ENCODE results near the gene GCK. TPM values are rescaled to one million over a fixed set of nuclear protein-coding genes. Genes with fewer than 3 reads are reported as not detected.

The GCK gene
- total and polyA plus RNA-seq, 2 donors = 1.4 to 2.1 TPM

DNA sequence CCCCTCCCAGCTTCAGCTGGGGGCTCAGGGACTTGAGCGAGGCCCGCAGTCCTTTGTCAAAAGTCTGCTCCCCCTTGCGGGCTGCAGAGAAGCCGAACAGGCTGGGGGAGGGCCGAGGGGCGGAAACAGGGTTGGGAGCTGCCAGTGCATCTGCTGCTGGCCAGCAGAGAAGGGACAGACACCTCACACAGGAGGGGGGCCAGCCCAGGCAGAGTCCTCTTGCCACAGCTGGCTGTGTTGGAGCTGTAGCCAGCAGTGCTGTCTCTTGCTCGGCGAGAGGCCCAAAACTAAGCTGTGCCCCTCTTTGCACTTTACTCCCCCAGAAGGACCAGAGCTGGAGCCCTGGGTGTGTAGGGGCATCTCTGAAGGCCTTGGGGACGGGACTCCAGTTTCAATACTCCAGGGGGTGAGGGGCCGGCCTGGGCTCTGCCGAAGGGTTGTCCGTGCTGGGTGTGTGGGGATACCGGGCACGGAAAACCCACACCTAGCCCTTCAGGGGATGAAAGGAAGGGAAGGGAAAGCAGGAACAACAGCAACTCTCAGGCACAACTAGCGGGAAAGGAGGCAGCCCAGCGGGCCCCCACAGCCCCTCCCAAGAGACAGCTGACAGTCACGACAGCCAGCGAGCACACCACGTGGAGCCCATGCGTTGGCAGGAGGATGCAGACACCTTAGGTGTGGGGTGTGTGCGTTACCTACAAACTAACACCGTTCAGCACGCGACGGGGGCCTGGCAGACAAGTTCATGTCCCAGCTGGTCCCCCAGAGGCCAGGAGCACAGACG is 29.4 kb upstream of the GCK start:
- Histone ChIP-seq H3K27ac (ENCODE audit: low read depth) (no peak overlapping the region), H3K4me1 (ENCODE audit: insufficient read depth) (no peaks in the 10 kb centered on the region), H3K36me3 (ENCODE audit: insufficient read depth) (no peaks in the 10 kb centered on the region), H3K4me3 (ENCODE audit: low read depth, low read length) (no peak overlapping the region)
- DNase-seq (ENCODE audit: extremely low spot score) = no peak
- 67% methylated on average over 26 of the region's 26 CpGs for WGBS

DNA sequence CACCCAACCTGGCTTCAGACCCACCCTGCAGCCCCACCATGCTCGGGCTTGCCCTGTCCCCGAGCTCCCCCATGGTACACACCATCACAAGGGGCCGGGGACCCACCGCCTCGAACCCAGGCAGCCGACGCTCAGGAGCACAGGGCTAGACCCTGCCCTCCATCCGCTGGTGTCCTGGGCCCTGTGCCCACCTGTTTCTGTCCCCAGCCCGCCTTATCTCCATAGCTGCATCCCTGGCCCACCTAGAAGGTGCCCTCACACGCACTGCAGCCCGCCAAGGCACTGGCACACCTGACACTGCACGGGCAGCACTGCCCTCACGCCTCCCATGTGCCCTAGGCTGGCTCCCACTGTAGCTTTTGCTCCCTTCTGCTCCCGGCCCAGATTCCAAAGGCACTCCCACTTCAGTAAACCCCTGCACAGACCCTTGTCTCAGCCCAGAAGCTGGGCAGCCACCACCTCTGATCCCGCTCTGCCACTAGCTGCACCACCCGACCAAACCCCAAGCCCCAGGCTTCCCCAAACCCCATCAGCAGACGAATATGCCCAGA is 28.7 kb upstream of the GCK start:
- no peak for DNase-seq (ENCODE audit: extremely low spot score)
- WGBS = 72% methylated on average over 17 of the region's 17 CpGs
- no peaks in the 10 kb centered on the region for H3K4me1 ChIP-seq (ENCODE audit: insufficient read depth)

DNA sequence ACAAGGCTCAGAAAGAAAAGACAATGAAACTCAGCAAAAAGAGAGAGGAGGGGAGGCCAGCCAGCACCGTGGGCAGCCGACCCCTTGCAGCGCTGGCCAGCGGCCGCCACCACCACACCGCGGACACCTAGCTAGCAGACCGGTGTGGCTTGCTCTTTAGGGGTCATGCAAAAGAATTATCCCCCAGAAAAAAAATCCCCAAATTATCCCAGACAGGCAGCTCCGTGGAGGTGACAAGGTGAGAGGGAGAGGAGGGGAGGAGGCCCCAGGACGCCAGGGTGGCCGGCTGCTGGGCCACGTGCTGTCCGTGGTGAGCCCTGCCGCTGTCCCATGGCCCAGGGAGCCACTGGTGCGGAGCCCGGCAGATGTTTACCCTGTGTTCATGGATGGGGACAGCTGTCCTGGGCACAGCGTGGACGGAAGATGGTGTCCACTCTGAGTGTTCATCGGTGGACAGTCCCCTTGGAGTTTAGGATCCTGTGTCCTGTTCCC is 28.0 kb upstream of the GCK start:
- H3K4me1 ChIP-seq (ENCODE audit: insufficient read depth) = no peaks in the 10 kb centered on the region
- no peak for DNase-seq (ENCODE audit: extremely low spot score)
- no peaks in the 10 kb centered on the region for H3K36me3 ChIP-seq (ENCODE audit: insufficient read depth)
- no peak overlapping the region for H3K27ac ChIP-seq (ENCODE audit: low read depth)
- WGBS = 79% methylated on average over 19 of the region's 19 CpGs
- H3K4me3 ChIP-seq (ENCODE audit: low read depth, low read length) = no peak overlapping the region

More for the DNA sequence above, 28.7 kb upstream of the GCK start:
- H3K27ac ChIP-seq (ENCODE audit: low read depth) = no peak overlapping the region
- H3K4me3 ChIP-seq (ENCODE audit: low read depth, low read length) = no peak overlapping the region
- no peaks in the 10 kb centered on the region for H3K36me3 ChIP-seq (ENCODE audit: insufficient read depth)

DNA sequence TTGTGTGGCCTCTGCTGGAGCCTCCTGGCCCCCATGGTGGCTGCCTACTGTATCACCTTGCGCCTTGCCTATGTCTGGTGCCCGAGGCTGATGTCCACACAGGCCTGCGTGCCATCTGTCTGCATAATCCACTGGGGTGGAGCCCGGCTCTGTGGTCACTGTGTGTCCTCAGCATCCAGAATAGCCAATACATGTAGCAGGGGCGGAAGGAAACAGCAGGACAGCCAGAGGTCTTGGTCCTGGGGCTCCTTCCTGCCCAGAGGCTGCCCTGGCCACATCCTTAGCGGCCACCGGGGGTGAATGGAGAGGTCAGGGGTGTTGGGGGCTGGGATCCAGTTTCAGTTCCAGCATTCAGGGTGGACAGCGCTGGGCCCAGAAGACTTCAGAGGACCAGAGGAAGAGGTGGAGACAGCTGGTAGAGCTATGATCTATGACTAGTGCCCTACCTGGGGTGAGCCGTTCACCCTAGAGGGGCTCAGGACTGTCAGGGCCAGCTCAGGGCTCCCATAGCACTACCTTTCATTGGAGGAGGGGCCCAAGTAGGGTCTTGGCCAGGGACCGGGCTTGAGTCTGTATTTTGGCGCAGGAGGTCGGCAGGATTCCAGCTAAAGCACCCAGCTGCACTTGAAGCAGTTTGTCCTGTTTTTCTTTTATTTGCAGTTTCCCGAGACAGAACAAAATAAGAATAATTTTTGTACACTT is 27.4 kb upstream of the GCK start:
- Histone ChIP-seq H3K4me3 (ENCODE audit: low read depth, low read length) (no peak overlapping the region), H3K27ac (ENCODE audit: low read depth) (no peak overlapping the region), H3K4me1 (ENCODE audit: insufficient read depth) (no peaks in the 10 kb centered on the region), H3K36me3 (ENCODE audit: insufficient read depth) (no peaks in the 10 kb centered on the region)
- no peak for DNase-seq (ENCODE audit: extremely low spot score)
- 76% methylated on average over 13 of the region's 13 CpGs for WGBS

DNA sequence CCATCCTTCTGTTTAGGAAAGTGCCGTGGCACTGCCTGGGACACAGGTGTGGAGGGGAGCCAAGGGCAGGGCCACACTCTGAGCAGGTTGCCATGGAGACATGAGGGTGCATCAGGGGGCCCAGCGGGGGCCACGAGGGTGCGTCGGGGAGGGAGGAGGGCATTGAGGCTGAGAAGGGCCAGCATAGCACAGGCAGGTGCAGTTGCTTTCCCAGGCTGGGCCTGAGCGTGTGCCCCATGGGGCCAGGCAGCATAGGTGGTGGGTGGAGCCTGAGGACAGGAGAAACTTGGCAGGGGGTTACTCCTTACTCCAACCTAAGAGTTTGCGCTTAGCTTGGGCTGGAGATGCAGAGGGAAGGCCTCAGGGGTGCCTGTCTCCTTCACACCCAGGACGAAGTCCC is 26.8 kb upstream of the GCK start:
- Histone ChIP-seq H3K36me3 (ENCODE audit: insufficient read depth) (no peaks in the 10 kb centered on the region), H3K27ac (ENCODE audit: low read depth) (no peak overlapping the region), H3K4me1 (ENCODE audit: insufficient read depth) (no peaks in the 10 kb centered on the region), H3K4me3 (ENCODE audit: low read depth, low read length) (no peak overlapping the region)
- WGBS = 71% methylated on average over 8 of the region's 8 CpGs
- no peak for DNase-seq (ENCODE audit: extremely low spot score)

DNA sequence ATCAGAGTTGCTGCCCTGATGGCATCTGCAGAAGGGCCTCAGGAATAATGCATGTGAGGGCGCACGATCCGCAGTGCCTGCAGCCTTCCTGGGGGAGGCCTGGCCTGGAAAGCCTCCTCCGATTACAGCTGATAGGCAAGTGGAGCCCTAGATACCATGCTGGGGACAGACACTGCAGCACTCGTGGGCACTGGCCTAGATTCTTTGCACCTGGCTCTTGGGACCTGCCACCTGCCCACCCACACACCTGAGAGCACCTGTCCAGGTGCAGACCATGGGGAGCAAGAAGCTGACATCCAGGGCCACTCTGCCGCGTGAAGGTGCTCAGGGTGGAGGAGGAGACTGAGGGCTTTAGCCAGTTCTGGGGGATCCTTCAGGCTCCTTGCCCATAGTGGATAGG is 26.3 kb upstream of the GCK start:
- H3K27ac ChIP-seq (ENCODE audit: low read depth) = no peak overlapping the region
- no peak overlapping the region for H3K4me3 ChIP-seq (ENCODE audit: low read depth, low read length)
- no peak for DNase-seq (ENCODE audit: extremely low spot score)
- 89% methylated on average over 7 of the region's 7 CpGs for WGBS
- H3K4me1 ChIP-seq (ENCODE audit: insufficient read depth) = no peaks in the 10 kb centered on the region
- H3K36me3 ChIP-seq (ENCODE audit: insufficient read depth) = no peaks in the 10 kb centered on the region

DNA sequence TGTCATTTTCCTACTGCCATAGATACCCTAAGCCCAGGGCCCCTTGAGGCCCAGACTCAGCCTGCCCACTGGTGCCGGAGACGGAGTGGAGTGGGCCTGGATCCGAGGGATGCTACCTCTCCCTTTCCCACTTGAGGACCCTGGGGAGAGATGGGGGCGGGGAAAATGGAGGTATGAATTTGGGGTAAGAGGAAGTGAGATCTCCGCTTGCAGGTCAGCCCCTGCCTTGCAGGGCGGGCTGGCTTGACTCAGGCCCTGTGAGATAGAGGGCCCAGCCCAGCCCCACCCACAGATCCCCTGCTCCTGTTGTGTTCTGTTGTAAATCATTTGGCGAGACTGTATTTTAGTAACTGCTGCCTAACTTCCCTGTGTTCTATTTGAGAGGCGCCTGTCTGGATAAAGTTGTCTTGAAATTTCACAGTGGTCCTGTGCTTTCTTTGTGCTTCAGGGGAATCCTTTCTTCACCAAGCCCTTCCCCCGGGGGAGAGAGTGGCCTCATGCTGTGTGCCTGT is 24.7 kb upstream of the GCK start:
- 77% methylated on average over 9 of the region's 9 CpGs for WGBS
- no peak for DNase-seq (ENCODE audit: extremely low spot score)
- Histone ChIP-seq H3K4me3 (ENCODE audit: low read depth, low read length) (no peak overlapping the region), H3K4me1 (ENCODE audit: insufficient read depth) (no peaks in the 10 kb centered on the region), H3K36me3 (ENCODE audit: insufficient read depth) (peaks cover 2% of the 10 kb centered on the region), H3K27ac (ENCODE audit: low read depth) (no peak overlapping the region)

DNA sequence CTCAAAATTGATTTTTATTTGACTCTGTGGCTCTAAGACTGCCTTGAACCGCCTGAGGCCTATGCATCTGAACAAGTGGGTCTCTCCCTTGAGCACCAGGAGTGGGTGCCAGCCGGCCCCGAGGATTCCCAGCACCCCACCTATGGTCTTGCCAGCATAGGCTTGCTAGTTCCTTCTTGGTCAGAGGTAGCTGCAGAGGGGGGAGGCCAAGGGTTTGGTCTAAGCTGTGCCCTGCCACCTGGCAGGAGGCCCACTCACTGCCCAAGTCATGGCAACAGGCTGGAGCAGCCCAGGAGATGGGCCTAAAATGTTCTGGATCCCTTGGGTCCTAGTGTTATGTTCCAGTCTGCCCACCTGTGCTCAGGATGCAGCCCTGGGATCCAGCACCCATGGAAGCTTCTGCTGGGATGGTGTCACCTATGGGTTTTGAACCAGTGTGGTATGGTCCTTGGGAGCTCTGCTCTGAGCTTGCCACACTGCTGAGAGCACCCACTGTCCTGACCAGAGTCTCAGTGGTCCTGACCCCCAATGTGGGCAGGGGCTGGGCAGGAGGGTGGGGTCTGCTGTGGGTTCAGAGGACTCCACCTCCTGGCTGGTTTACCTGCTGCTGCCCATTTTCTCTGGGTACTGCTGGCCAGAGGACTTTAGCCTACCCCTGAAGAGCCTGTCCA is 24.1 kb upstream of the GCK start:
- peaks cover 2% of the 10 kb centered on the region for H3K36me3 ChIP-seq (ENCODE audit: insufficient read depth)
- no peaks in the 10 kb centered on the region for H3K4me1 ChIP-seq (ENCODE audit: insufficient read depth)
- no peak for DNase-seq (ENCODE audit: extremely low spot score)
- 87% methylated on average over 3 of the region's 3 CpGs for WGBS
- no peak overlapping the region for H3K4me3 ChIP-seq (ENCODE audit: low read depth, low read length)
- no peak overlapping the region for H3K27ac ChIP-seq (ENCODE audit: low read depth)

DNA sequence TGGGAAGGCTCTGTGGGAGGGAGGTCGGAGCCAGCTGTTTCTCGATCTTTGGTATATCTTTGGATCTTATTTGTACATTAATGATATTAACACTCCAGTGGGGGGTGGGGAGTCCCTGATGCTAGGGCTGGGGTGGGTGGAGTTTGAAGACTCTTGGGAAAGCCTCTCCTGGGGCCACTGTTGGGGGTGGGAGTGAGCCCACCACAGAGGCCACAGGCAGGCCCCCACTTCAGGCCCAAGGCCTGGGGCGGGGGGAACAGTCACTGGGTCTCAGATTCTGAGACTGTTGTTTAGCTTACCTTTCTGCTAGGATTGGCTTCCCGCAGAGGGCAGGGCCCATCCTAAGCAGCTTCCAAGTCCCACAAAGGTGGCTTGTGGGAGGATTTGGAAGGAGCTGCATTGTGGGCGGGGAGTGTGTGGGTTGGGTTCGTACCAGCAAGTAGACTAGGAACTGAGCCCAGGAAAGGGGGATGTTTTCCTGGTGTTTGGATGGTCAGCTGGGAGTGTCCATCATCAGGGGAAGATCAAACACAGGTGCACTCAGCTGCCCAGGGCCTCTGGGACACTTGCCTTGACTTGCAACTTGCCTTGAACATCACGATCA is 23.4 kb upstream of the GCK start:
- Histone ChIP-seq H3K4me3 (ENCODE audit: low read depth, low read length) (no peak overlapping the region), H3K36me3 (ENCODE audit: insufficient read depth) (peaks cover 2% of the 10 kb centered on the region), H3K4me1 (ENCODE audit: insufficient read depth) (no peaks in the 10 kb centered on the region), H3K27ac (ENCODE audit: low read depth) (no peak overlapping the region)
- 76% methylated on average over 7 of the region's 7 CpGs for WGBS
- DNase-seq (ENCODE audit: extremely low spot score) = no peak

DNA sequence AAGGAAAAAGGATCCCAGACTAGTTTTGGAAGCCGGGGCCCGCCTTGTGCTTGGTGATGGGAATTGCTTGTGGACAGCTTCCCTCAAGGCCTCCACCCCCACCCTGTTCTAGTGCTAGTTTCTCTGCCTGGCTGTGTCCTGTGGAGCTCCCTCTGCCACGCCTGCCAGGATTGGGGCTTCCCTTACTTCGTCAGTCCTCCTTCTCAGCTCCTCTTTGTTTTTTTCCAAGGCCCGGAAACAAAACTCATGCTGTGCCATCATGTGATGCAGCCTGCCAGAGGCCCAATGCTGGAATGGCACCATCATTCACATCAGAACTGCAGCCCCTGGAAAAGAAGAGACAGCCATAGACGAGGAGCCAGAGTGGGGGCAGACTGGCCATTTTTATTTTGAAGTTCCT is 22.8 kb upstream of the GCK start:
- 89% methylated on average over 6 of the region's 6 CpGs for WGBS
- no peak for DNase-seq (ENCODE audit: extremely low spot score)
- H3K27ac ChIP-seq (ENCODE audit: low read depth) = no peak overlapping the region
- H3K4me1 ChIP-seq (ENCODE audit: insufficient read depth) = no peaks in the 10 kb centered on the region
- peaks cover 2% of the 10 kb centered on the region for H3K36me3 ChIP-seq (ENCODE audit: insufficient read depth)
- no peak overlapping the region for H3K4me3 ChIP-seq (ENCODE audit: low read depth, low read length)

DNA sequence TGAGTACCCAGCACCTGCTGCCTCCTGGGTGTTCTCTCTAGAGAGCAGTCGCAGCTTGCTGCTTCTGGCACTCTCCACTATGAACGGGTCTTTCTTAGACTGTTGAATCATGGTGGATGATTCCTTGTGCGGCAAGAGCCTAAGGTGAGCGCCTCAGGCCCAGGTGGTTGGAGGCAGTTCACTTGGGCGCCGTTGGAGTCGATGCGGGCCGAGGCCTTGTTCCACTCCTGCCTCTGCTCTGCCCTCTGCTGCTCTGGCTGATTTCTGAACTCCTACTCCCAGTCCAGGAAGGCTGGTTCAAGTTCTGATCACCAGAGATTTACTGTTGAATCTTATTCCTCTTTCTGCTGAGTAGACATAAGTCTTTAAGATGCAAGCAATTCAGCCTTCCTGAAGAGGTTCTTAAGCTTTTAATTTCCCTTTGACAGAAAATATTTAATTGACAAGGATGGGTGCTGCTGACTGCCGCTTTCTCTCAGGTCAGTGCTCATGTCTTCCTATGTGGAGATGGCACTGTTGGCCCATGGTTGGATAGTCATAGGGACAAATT is 22.0 kb upstream of the GCK start:
- no peak for DNase-seq (ENCODE audit: extremely low spot score)
- no peak overlapping the region for H3K27ac ChIP-seq (ENCODE audit: low read depth)
- H3K4me3 ChIP-seq (ENCODE audit: low read depth, low read length) = no peak overlapping the region
- H3K36me3 ChIP-seq (ENCODE audit: insufficient read depth) = peaks cover 2% of the 10 kb centered on the region
- H3K4me1 ChIP-seq (ENCODE audit: insufficient read depth) = no peaks in the 10 kb centered on the region
- WGBS = 92% methylated on average over 10 of the region's 10 CpGs

DNA sequence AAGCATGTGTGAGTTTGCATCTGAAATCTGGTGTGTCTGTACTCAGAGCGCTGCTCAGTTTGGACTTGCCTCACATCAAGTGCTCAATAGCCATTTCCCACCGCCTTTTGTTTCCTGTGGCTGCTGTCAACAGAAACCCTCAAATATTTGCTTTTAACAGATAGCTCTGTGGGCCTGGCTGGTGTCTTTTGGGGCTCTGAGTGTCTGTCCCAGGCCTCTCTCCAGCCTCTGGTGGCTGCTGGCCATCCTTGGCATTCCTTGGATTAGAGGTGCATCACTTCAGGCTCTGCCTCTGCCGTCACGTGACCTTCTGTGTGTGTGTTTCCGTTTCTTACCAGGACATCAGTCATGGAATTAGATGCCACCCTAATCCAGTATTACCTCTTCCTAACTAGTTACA is 20.9 kb upstream of the GCK start:
- 90% methylated on average over 5 of the region's 5 CpGs for WGBS
- H3K27ac ChIP-seq (ENCODE audit: low read depth) = no peak overlapping the region
- H3K36me3 ChIP-seq (ENCODE audit: insufficient read depth) = peaks cover 2% of the 10 kb centered on the region
- no peak for DNase-seq (ENCODE audit: extremely low spot score)
- no peaks in the 10 kb centered on the region for H3K4me1 ChIP-seq (ENCODE audit: insufficient read depth)
- H3K4me3 ChIP-seq (ENCODE audit: low read depth, low read length) = no peak overlapping the region

DNA sequence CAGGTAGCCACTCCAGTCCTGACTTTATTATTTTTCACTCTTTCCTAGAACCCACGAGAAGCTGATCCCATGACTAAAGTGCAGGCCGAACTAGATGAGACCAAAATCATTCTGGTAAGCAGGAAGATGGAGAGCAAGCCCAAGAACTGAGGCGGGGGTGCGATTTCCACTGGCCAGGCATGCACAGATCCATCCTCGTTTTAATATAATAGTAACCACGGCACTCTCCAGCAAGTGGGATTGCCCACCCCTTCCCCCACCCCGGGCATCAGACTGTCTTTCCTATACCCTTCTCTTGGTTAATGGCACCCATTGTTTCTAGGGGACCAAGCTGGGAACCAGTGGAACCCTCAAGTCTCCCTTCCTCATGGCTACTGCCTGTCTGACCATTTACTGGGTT is 18.8 kb upstream of the GCK start:
- Histone ChIP-seq H3K27ac (ENCODE audit: low read depth) (no peak overlapping the region), H3K4me3 (ENCODE audit: low read depth, low read length) (no peak overlapping the region), H3K4me1 (ENCODE audit: insufficient read depth) (no peaks in the 10 kb centered on the region), H3K36me3 (ENCODE audit: insufficient read depth) (peaks cover 2% of the 10 kb centered on the region)
- WGBS = 93% methylated on average over 7 of the region's 7 CpGs
- DNase-seq (ENCODE audit: extremely low spot score) = no peak

Measured in urinary bladder (tissue), 4 donors.